Astrocyte (in vitro differentiated cells and primary cell): ENCODE measurements around the gene MAP7D3.

Source experiments
- EZH2 ChIP-seq: IDR thresholded peaks from 2 replicates; pipeline ENCODE4 v1.6.1; 2012; ENCODE audit warnings: mild to moderate bottlenecking, low read length, inconsistent platforms; ENCODE audit not compliant: insufficient read depth
- TF ChIP-seq, protein P1 (sequence below): IDR thresholded peaks from 2 replicates; pipeline ENCODE4 v1.5.1; 2011; ENCODE audit warnings: low read depth, mild to moderate bottlenecking, inconsistent platforms, low read length, moderate library complexity; ENCODE audit not compliant: insufficient read depth

DNA sequence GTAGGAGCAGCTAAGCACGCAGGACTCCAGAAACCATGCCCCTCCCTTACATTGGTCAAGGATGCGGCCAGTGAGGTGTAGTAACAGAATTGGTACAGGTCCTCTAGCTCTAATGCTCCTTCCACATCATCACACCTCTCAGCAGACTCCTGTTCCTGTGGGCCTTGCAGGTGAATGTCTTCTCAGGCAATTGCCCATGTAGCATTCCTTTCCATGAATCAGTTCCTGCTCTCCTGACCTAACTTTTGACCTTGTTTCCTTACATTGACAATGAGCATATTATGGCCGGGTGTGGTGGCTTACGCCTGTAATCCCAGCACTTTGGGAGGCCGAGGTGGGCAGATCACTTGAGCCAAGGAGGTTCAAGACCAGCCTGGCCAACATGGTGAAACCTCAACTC is 31.3 kb downstream of the MAP7D3 start:
- TF ChIP-seq, protein P1, sequence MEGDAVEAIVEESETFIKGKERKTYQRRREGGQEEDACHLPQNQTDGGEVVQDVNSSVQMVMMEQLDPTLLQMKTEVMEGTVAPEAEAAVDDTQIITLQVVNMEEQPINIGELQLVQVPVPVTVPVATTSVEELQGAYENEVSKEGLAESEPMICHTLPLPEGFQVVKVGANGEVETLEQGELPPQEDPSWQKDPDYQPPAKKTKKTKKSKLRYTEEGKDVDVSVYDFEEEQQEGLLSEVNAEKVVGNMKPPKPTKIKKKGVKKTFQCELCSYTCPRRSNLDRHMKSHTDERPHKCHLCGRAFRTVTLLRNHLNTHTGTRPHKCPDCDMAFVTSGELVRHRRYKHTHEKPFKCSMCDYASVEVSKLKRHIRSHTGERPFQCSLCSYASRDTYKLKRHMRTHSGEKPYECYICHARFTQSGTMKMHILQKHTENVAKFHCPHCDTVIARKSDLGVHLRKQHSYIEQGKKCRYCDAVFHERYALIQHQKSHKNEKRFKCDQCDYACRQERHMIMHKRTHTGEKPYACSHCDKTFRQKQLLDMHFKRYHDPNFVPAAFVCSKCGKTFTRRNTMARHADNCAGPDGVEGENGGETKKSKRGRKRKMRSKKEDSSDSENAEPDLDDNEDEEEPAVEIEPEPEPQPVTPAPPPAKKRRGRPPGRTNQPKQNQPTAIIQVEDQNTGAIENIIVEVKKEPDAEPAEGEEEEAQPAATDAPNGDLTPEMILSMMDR: no peak
- TF ChIP-seq EZH2: no peak
